Endothelial cell of umbilical vein (primary cell): Measurements from ENCODE around the gene SLC25A20. TPM values are rescaled to one million over a fixed set of nuclear protein-coding genes. Genes with fewer than 3 reads are reported as not detected.

Experiments
- BruUV-seq: library from RNA; stranded (reverse); fragments of 400-500 nt; replicated peaks from 2 replicates; lab custom pipeline; 2021; lab: Mats Ljungman, UMichigan
- CTCF ChIA-PET: fragments of 300-600, 350-600 bp; sonication (Branson Sonifier 250); formaldehyde crosslinking; loops from one replicate; lab custom pipeline; 2021; ENCODE audit warnings: antibody characterized with exemption, inconsistent platforms; lab: Charles Lee
- POLR2A ChIA-PET: fragments of 300-600, 350-600 bp; sonication (Branson Sonifier 250); formaldehyde crosslinking; loops from one replicate; lab custom pipeline; 2021; ENCODE audit warnings: antibody characterized with exemption, inconsistent platforms; lab: Charles Lee
- DNase-seq: peaks from one replicate; pipeline ENCODE4 v3.0.0-alpha.2; 2011; ENCODE audit warnings: low read depth, low spot score
- FAIRE-seq: peaks from 2 replicates; lab custom pipeline; 2011; peaks lifted over from hg19 to GRCh38; lab: Jason Lieb, UNC
- H2AFZ ChIP-seq: 2 replicates; pipeline ENCODE4 v1.6.0; 2012; ENCODE audit warnings: low read depth, low read length, control low read depth, inconsistent platforms
- H3K27ac ChIP-seq: 2 replicates; pipeline ENCODE4 v1.5.1; 2011; ENCODE audit warnings: low read depth, mild to moderate bottlenecking, control low read depth, low read length, moderate library complexity; ENCODE audit not compliant: insufficient read depth
- H3K27me3 ChIP-seq, 2 experiments: 2 replicates each; pipeline versions ENCODE4 v1.6.0 to v1.6.1; 2011; ENCODE audit warnings: low read length in 2 of 2, mixed read lengths in 1 of 2; ENCODE audit not compliant: control insufficient read depth in 2 of 2, insufficient read depth in 2 of 2
- H3K36me3 ChIP-seq, 2 experiments: 2 replicates in 1 of 2; 3 replicates in 1 of 2; pipeline ENCODE4 v1.5.1; 2011; ENCODE audit warnings: low read length in 2 of 2, mild to moderate bottlenecking in 1 of 2, moderate library complexity in 1 of 2; ENCODE audit not compliant: control insufficient read depth in 2 of 2, insufficient read depth in 2 of 2; ENCODE audit errors: extremely low read depth in 1 of 2
- H3K4me1 ChIP-seq: 3 replicates; pipeline ENCODE4 v1.5.1; 2011; ENCODE audit warnings: mild to moderate bottlenecking, low read length; ENCODE audit not compliant: control insufficient read depth, insufficient read depth; ENCODE audit errors: extremely low read depth
- H3K4me2 ChIP-seq: 2 replicates; pipeline ENCODE4 v1.6.1; 2011; ENCODE audit warnings: low read length, control low read depth, mixed read lengths; ENCODE audit not compliant: insufficient read depth
- H3K4me3 ChIP-seq, 3 experiments: fragments of 200-600 bp in 1 of 3; sonication (generic), shearing (Covaris generic) in 1 of 3; replicated peaks in 1 of 3; 2 replicates each; pipeline ENCODE4 v1.5.1; 2011 to 2016; ENCODE audit warnings: control low read depth in 3 of 3, low read length in 3 of 3, mild to moderate bottlenecking in 2 of 3, inconsistent platforms in 1 of 3, low read depth in 1 of 3, moderate library complexity in 1 of 3; ENCODE audit not compliant: insufficient read depth in 1 of 3
- H3K79me2 ChIP-seq: 2 replicates; pipeline ENCODE4 v1.6.0; 2012; ENCODE audit warnings: low read length, inconsistent platforms; ENCODE audit not compliant: control insufficient read depth, insufficient read depth
- H3K9ac ChIP-seq: replicated peaks from 2 replicates; pipeline ENCODE3; 2011; ENCODE audit warnings: low read length, control low read depth; ENCODE audit not compliant: insufficient read depth; ENCODE audit errors: extremely low read depth
- H3K9me1 ChIP-seq: replicated peaks from 3 replicates; pipeline ENCODE4 v1.6.0; 2011; ENCODE audit warnings: mild to moderate bottlenecking, low read length; ENCODE audit not compliant: control insufficient read depth, insufficient read depth; ENCODE audit errors: extremely low read depth
- H3K9me3 ChIP-seq: replicated peaks from 2 replicates; pipeline ENCODE4 v1.5.1; 2012; ENCODE audit warnings: low read length, inconsistent platforms; ENCODE audit not compliant: control insufficient read depth, insufficient read depth
- H4K20me1 ChIP-seq: replicated peaks from 2 replicates; pipeline ENCODE3; 2011; ENCODE audit warnings: mild to moderate bottlenecking, low read length; ENCODE audit not compliant: control insufficient read depth, insufficient read depth; ENCODE audit errors: extremely low read depth
- CTCF ChIP-seq, 2 donors: IDR thresholded peaks; 1 replicate in 1 of 2; 2 replicates in 1 of 2; pipeline ENCODE4 v1.5.1; 2011; ENCODE audit warnings: low read length in 2 of 2, mild to moderate bottlenecking in 2 of 2, moderate library complexity in 2 of 2, control low read depth in 1 of 2, inconsistent platforms in 1 of 2, low read depth in 1 of 2; ENCODE audit not compliant: insufficient read depth in 1 of 2; ENCODE audit errors: extremely low read depth in 1 of 2
- EZH2 ChIP-seq: IDR thresholded peaks from 2 replicates; pipeline ENCODE4 v1.6.1; 2012; ENCODE audit warnings: borderline replicate concordance, low read depth, mild to moderate bottlenecking, moderate library complexity, low read length, inconsistent platforms; ENCODE audit not compliant: severe bottlenecking
- FOS ChIP-seq: IDR thresholded peaks from 2 replicates; pipeline ENCODE4 v1.6.1; 2011; ENCODE audit warnings: mild to moderate bottlenecking, low read length, moderate library complexity, borderline replicate concordance; ENCODE audit not compliant: insufficient read depth
- GATA2 ChIP-seq: IDR thresholded peaks from 2 replicates; pipeline ENCODE4 v1.7.0; 2011; ENCODE audit warnings: low read depth, mild to moderate bottlenecking, moderate library complexity, mixed read lengths, low read length; ENCODE audit not compliant: insufficient read length, insufficient read depth
- JUN ChIP-seq: IDR thresholded peaks from 2 replicates; pipeline ENCODE4 v1.6.1; 2011; ENCODE audit warnings: borderline replicate concordance, low read depth; ENCODE audit not compliant: insufficient read length, insufficient read depth
- MAX ChIP-seq: IDR thresholded peaks from 2 replicates; pipeline ENCODE4 v1.6.1; 2011; ENCODE audit not compliant: insufficient read depth, insufficient read length
- MYC ChIP-seq: IDR thresholded peaks from one replicate; pipeline ENCODE4 v1.6.1; 2011; ENCODE audit warnings: mild to moderate bottlenecking, low read depth, low read length
- POLR2A ChIP-seq: IDR thresholded peaks from 2 replicates; pipeline ENCODE4 v1.6.1; 2012; ENCODE audit warnings: low read depth, mild to moderate bottlenecking, control low read depth, low read length
- POLR2AphosphoS5 ChIP-seq: IDR thresholded peaks from 2 replicates; pipeline ENCODE4 v1.6.1; 2012; ENCODE audit warnings: low read depth, mild to moderate bottlenecking, control low read depth, low read length, moderate library complexity; ENCODE audit not compliant: insufficient read depth
- dilution Hi-C: fragments of 300-500 bp; cut with MboI; formaldehyde crosslinking; loops from one replicate; pipeline ENCODE4 v1.15.0; 2019; ENCODE audit warnings: low sequenced_read_pairs; ENCODE audit not compliant: extremely low pct_ligation_motif_present
- intact Hi-C: fragments of 100-400 bp; cut with micrococcal nuclease; formaldehyde crosslinking; loops from one replicate; pipeline ENCODE4 v1.10.0; 2022
- polyA plus RNA-seq, 4 experiments: library from polyadenylated mRNA; depleted of rRNA in 3 of 4; stranded (reverse) in 3 of 4; unstranded in 1 of 4; fragments of >200 nt; gene quantifications; 2 replicates each; pipeline versions ENCODE4 v1.2.1 to v1.2.3, GENCODE V29; 2011 to 2012; ENCODE audit warnings: missing spikeins in 1 of 4
- total RNA-seq: library from RNA; stranded (reverse); gene quantifications from 2 replicates; pipeline ENCODE4 v1.2.3, GENCODE V29; 2021

SLC25A20 gene
- total and polyA plus RNA-seq, 2 donors (not counting 3 experiments of a cell fraction or from before 2014, with no cell fraction given): 7.9 to 11.0 TPM

- H3K9ac ChIP-seq: no peak overlapping the region
- BruUV-seq: no TSS peak
- no peaks in the 10 kb centered on the region for H3K4me1 ChIP-seq
- ChIA-PET CTCF (no interaction called here), POLR2A (no interaction called here)
- dilution Hi-C loops (no loop called here), intact Hi-C loops (no loop called here)
- DNase-seq: no peak
- H3K9me1 ChIP-seq: no peaks in the 10 kb centered on the region
- no peak overlapping the region for H2AFZ ChIP-seq
- H3K27ac ChIP-seq: no peak overlapping the region
- TF ChIP-seq POLR2A: no peak
- TF ChIP-seq POLR2AphosphoS5: no peak
- no peak for TF ChIP-seq MAX
- no peak for TF ChIP-seq FOS
- TF ChIP-seq CTCF (IDR thresholded peaks at IDR 0.05; ENCODE audit: extremely low read depth in 1 of 2, insufficient read depth in 1 of 2, low read depth in 1 of 2, low read length in 2 of 2): no peak
- no peak for TF ChIP-seq MYC
- TF ChIP-seq EZH2: no peak
- no peak for TF ChIP-seq GATA2
- no peak for TF ChIP-seq JUN
- no peak overlapping the region for H3K4me3 ChIP-seq
- no peaks in the 10 kb centered on the region for H3K36me3 ChIP-seq
- no peak overlapping the region for H3K4me2 ChIP-seq
- peaks cover 2% of the 10 kb centered on the region for H3K79me2 ChIP-seq
- FAIRE-seq: no peak
- no peaks in the 10 kb centered on the region for H4K20me1 ChIP-seq
- no peaks in the 10 kb centered on the region for H3K27me3 ChIP-seq
- no peaks in the 10 kb centered on the region for H3K9me3 ChIP-seq
Measured at GRCh38 chr3:48811524-48811923, 87.2 kb downstream of the SLC25A20 start.

Other genes starting within 250 kb of the SLC25A20 start
- 0.46 and 0.71 TPM in 2 replicates for gene CELSR3, start 236.0 kb downstream of the SLC25A20 start, total RNA-seq
- 0.25 and 0.32 TPM in 2 replicates for gene CELSR3, start 236.0 kb downstream of the SLC25A20 start, polyA plus RNA-seq
- 12.8 and 13.4 TPM in 2 replicates for gene NCKIPSD, start 213.0 kb downstream of the SLC25A20 start, total RNA-seq
- gene NCKIPSD, start 213.0 kb downstream of the SLC25A20 start, polyA plus RNA-seq: 19.1 and 26.2 TPM in 2 replicates
- 72.4 and 81.8 TPM in 2 replicates for gene IP6K2, start 181.7 kb downstream of the SLC25A20 start, total RNA-seq
- gene IP6K2, start 181.7 kb downstream of the SLC25A20 start, polyA plus RNA-seq: 138 and 143 TPM in 2 replicates
- gene PRKAR2A, start 51.0 kb downstream of the SLC25A20 start, total RNA-seq: 62.8 and 69.9 TPM in 2 replicates
- gene PRKAR2A, start 51.0 kb downstream of the SLC25A20 start, polyA plus RNA-seq: 8.6 and 10.5 TPM in 2 replicates
- 77.2 and 85.5 TPM in 2 replicates for gene ARIH2, start 20.0 kb upstream of the SLC25A20 start, total RNA-seq
- 58.2 and 59.7 TPM in 2 replicates for gene ARIH2, start 20.0 kb upstream of the SLC25A20 start, polyA plus RNA-seq
- gene P4HTM, start 91.4 kb upstream of the SLC25A20 start, total RNA-seq: 23.0 and 26.9 TPM in 2 replicates
- gene P4HTM, start 91.4 kb upstream of the SLC25A20 start, polyA plus RNA-seq: 32.7 and 37.9 TPM in 2 replicates
- 161 and 192 TPM in 2 replicates for gene WDR6, start 108.5 kb upstream of the SLC25A20 start, total RNA-seq
- gene WDR6, start 108.5 kb upstream of the SLC25A20 start, polyA plus RNA-seq: 319 and 337 TPM in 2 replicates
- 20.4 and 22.7 TPM in 2 replicates for gene DALRD3, start 119.7 kb upstream of the SLC25A20 start, total RNA-seq
- 60.8 and 66.0 TPM in 2 replicates for gene DALRD3, start 119.7 kb upstream of the SLC25A20 start, polyA plus RNA-seq
- gene NDUFAF3, start 123.2 kb upstream of the SLC25A20 start, total RNA-seq: 74.5 and 91.1 TPM in 2 replicates
- 91.4 and 140 TPM in 2 replicates for gene NDUFAF3, start 123.2 kb upstream of the SLC25A20 start, polyA plus RNA-seq
- gene IMPDH2, start 130.5 kb upstream of the SLC25A20 start, total RNA-seq: 189 and 195 TPM in 2 replicates
- 134 and 167 TPM in 2 replicates for gene IMPDH2, start 130.5 kb upstream of the SLC25A20 start, polyA plus RNA-seq
- gene QRICH1, start 195.2 kb upstream of the SLC25A20 start, total RNA-seq: 106 and 116 TPM in 2 replicates
- 89.6 and 89.7 TPM in 2 replicates for gene QRICH1, start 195.2 kb upstream of the SLC25A20 start, polyA plus RNA-seq
- 261 and 285 TPM in 2 replicates for gene QARS1, start 205.9 kb upstream of the SLC25A20 start, total RNA-seq
- 434 and 477 TPM in 2 replicates for gene QARS1, start 205.9 kb upstream of the SLC25A20 start, polyA plus RNA-seq
- 39.1 and 42.2 TPM in 2 replicates for gene USP19, start 221.9 kb upstream of the SLC25A20 start, total RNA-seq
- gene USP19, start 221.9 kb upstream of the SLC25A20 start, polyA plus RNA-seq: 31.3 and 36.8 TPM in 2 replicates
- 374 and 423 TPM in 2 replicates for gene LAMB2, start 234.2 kb upstream of the SLC25A20 start, total RNA-seq
- gene LAMB2, start 234.2 kb upstream of the SLC25A20 start, polyA plus RNA-seq: 744 and 764 TPM in 2 replicates